Endodermal cell (in vitro differentiated cells): Measurements from ENCODE around the gene CELF2. TPM values are rescaled to one million over a fixed set of nuclear protein-coding genes. Genes with fewer than 3 reads are reported as not detected.

Experiments
- DNase-seq: peaks from one replicate; pipeline ENCODE4 v3.0.0-alpha.2; 2017
- H3K27ac ChIP-seq: 2 replicates; pipeline ENCODE4 v1.5.1; 2013; ENCODE audit warnings: mild to moderate bottlenecking, low read depth, low read length, moderate library complexity
- H3K27me3 ChIP-seq: 2 replicates; pipeline ENCODE4 v1.6.1; 2013; ENCODE audit warnings: mild to moderate bottlenecking, low read length, moderate library complexity; ENCODE audit not compliant: insufficient read depth, control insufficient read depth, poor library complexity, severe bottlenecking
- H3K36me3 ChIP-seq: 2 replicates; pipeline ENCODE4 v1.7.0; 2013; ENCODE audit warnings: mild to moderate bottlenecking, low read length, moderate library complexity; ENCODE audit not compliant: control insufficient read depth, insufficient read depth
- H3K4me1 ChIP-seq: one replicate; pipeline ENCODE4 v1.7.0; 2013; ENCODE audit warnings: low read length; ENCODE audit not compliant: control insufficient read depth, insufficient read depth
- H3K4me3 ChIP-seq: 2 replicates; pipeline ENCODE4 v1.5.1; 2013; ENCODE audit warnings: mild to moderate bottlenecking, low read length, moderate library complexity
- H3K9ac ChIP-seq: 2 replicates; pipeline ENCODE4 v1.6.1; 2013; ENCODE audit warnings: mild to moderate bottlenecking, low read length, moderate library complexity; ENCODE audit not compliant: poor library complexity, severe bottlenecking; ENCODE audit errors: extremely low read depth
- H3K9me3 ChIP-seq: 2 replicates; pipeline ENCODE4 v1.6.1; 2013; ENCODE audit warnings: mild to moderate bottlenecking, low read length, moderate library complexity; ENCODE audit not compliant: control insufficient read depth
- H3K27ac Mint-ChIP-seq: 2 replicates; pipeline ENCODE4 v1.8.0; 2020; ENCODE audit warnings: mixed read lengths
- H3K27me3 Mint-ChIP-seq: 2 replicates; pipeline ENCODE4 v1.8.0; 2021; ENCODE audit warnings: mild to moderate bottlenecking, mixed read lengths; ENCODE audit not compliant: insufficient read depth
- H3K36me3 Mint-ChIP-seq: 2 replicates; pipeline ENCODE4 v1.8.0; 2020; ENCODE audit warnings: low read depth, mixed read lengths
- H3K4me1 Mint-ChIP-seq: 2 replicates; pipeline ENCODE4 v1.8.0; 2020; ENCODE audit warnings: mixed read lengths
- H3K4me3 Mint-ChIP-seq: 2 replicates; pipeline ENCODE4 v1.8.0; 2020; ENCODE audit warnings: mild to moderate bottlenecking, moderate library complexity, mixed read lengths
- H3K9me3 Mint-ChIP-seq: 2 replicates; pipeline ENCODE4 v1.8.0; 2020; ENCODE audit warnings: mild to moderate bottlenecking, mixed read lengths
- CTCF ChIP-seq: fragments of 200-600 bp; sonication (generic); conservative IDR thresholded peaks from 2 replicates; pipeline ENCODE4 v1.5.0; 2021; ENCODE audit warnings: antibody characterized with exemption, mild to moderate bottlenecking
- WGBS, 2 experiments: methylation state at CpG; one replicate each; pipeline versions ENCODE4 v1.1.5 to v1.1.7; 2013; ENCODE audit warnings: missing lambda C conversion rate in 2 of 2, mixed read lengths in 1 of 2; ENCODE audit not compliant: insufficient coverage in 1 of 2, insufficient read length in 1 of 2; 5-methylcytosine and 5-hydroxymethylcytosine counted together
- total RNA-seq, 2 donors: library from RNA; stranded (reverse); fragmentation: NEBNext Ultra II Directional in 1 of 2; extraction: Animal tissue kit (Norgen Biotek cat#: 25700) in 1 of 2; gene quantifications; 2 replicates in 1 of 2; 3 replicates in 1 of 2; pipeline ENCODE4 v1.2.1, GENCODE V29; 2021

Gene CELF2
- total RNA-seq, 2 donors from 2014 or later = 79.9 to 96.1 TPM

- no peak overlapping the region for H3K9ac ChIP-seq
- no peak overlapping the region for H3K27ac ChIP-seq
- no peaks in the 10 kb centered on the region for H3K36me3 ChIP-seq
- no peak for TF ChIP-seq CTCF
- Mint-ChIP-seq H3K27me3 (peaks cover 1% of the 10 kb centered on the region), H3K4me3 (no peak overlapping the region), H3K27ac (no peak overlapping the region), H3K4me1 (no peaks in the 10 kb centered on the region), H3K9me3 (peaks cover 21% of the 10 kb centered on the region), H3K36me3 (no peaks in the 10 kb centered on the region)
- H3K27me3 ChIP-seq = no peaks in the 10 kb centered on the region
- no peaks in the 10 kb centered on the region for H3K4me1 ChIP-seq
- WGBS, 2 experiments = 87 to 91% methylated on average over 8 to 12 of the region's 12 CpGs
- peaks cover 4% of the 10 kb centered on the region for H3K9me3 ChIP-seq
- DNase-seq = no peak
- no peak overlapping the region for H3K4me3 ChIP-seq
Measured at GRCh38 chr10:11353006-11353896, 335.6 kb downstream of the CELF2 start.

DNA sequence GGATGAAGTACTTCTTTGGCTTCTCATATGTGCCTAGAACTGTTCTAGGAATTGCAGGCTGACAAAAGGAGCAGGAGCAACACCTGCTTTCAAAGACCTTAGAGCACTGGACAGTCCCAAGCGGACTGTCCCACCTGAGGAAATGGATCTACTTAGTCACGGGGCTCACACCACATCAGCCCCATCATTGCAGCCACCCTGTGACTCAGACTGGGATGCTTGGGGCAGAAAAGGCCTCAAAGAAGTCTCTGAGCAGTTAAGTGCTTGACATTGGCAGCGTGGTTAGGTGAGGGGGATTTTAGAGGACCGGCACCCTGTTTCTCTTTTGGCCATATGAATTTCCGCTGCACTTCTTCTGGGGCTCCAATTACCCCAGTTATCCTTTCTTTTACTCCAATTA is 337.2 kb downstream of the CELF2 start:
- Mint-ChIP-seq H3K27me3 (peaks cover 4% of the 10 kb centered on the region), H3K36me3 (peaks cover 4% of the 10 kb centered on the region), H3K4me3 (no peak overlapping the region), H3K4me1 (no peaks in the 10 kb centered on the region), H3K9me3 (peaks cover 37% of the 10 kb centered on the region), H3K27ac (no peak overlapping the region)
- 97% methylated on average over 4 to 5 of the region's 5 CpGs for WGBS, 2 experiments
- H3K27ac ChIP-seq = no peak overlapping the region
- no peaks in the 10 kb centered on the region for H3K4me1 ChIP-seq
- H3K9me3 ChIP-seq = peaks cover 20% of the 10 kb centered on the region
- no peak for DNase-seq
- no peaks in the 10 kb centered on the region for H3K36me3 ChIP-seq
- TF ChIP-seq CTCF = no peak
- no peaks in the 10 kb centered on the region for H3K27me3 ChIP-seq
- no peak overlapping the region for H3K9ac ChIP-seq
- no peak overlapping the region for H3K4me3 ChIP-seq

- H3K9me3 ChIP-seq = peaks cover 20% of the 10 kb centered on the region
- no peak overlapping the region for H3K27ac ChIP-seq
- no peaks in the 10 kb centered on the region for H3K4me1 Mint-ChIP-seq
- H3K36me3 ChIP-seq = no peaks in the 10 kb centered on the region
- no peak for DNase-seq
- no peak overlapping the region for H3K4me3 ChIP-seq
- H3K9me3 Mint-ChIP-seq = peaks cover 38% of the 10 kb centered on the region
- H3K27me3 ChIP-seq = no peaks in the 10 kb centered on the region
- no peak overlapping the region for H3K4me3 Mint-ChIP-seq
- TF ChIP-seq CTCF = peak; percentile 58
- H3K27me3 Mint-ChIP-seq = peaks cover 10% of the 10 kb centered on the region
- WGBS, 2 experiments = 88 to 96% methylated on average over 4 to 7 of the region's 7 CpGs
- H3K9ac ChIP-seq = no peak overlapping the region
- H3K27ac Mint-ChIP-seq = no peak overlapping the region
- no peaks in the 10 kb centered on the region for H3K4me1 ChIP-seq
- peaks cover 4% of the 10 kb centered on the region for H3K36me3 Mint-ChIP-seq
Measured at GRCh38 chr10:11355592-11355991, 337.9 kb downstream of the CELF2 start.
